HUES64 (cell line): ENCODE results near the gene FCGBP.
"Not testable (repeated sequence)": the region's sequence is repeated elsewhere in the genome, so short reads cannot be mapped to it uniquely, and the experiment has no call there.

ENCODE experiments used
- H3K27ac ChIP-seq: 2 replicates; pipeline ENCODE4 v1.7.0; 2013; ENCODE audit warnings: low read depth, low read length, inconsistent platforms
- H3K27me3 ChIP-seq: 2 replicates; pipeline ENCODE4 v1.6.1; 2013; ENCODE audit warnings: mild to moderate bottlenecking, low read length; ENCODE audit not compliant: insufficient read depth
- H3K36me3 ChIP-seq: 2 replicates; pipeline ENCODE4 v1.6.1; 2013; ENCODE audit warnings: mild to moderate bottlenecking, low read length; ENCODE audit not compliant: insufficient read depth
- H3K4me1 ChIP-seq: 2 replicates; pipeline ENCODE4 v1.6.1; 2013; ENCODE audit warnings: mild to moderate bottlenecking, low read length, moderate library complexity; ENCODE audit not compliant: insufficient read depth
- H3K4me3 ChIP-seq: 2 replicates; pipeline ENCODE4 v1.5.1; 2013; ENCODE audit warnings: mild to moderate bottlenecking, low read length, moderate library complexity
- H3K9ac ChIP-seq: 2 replicates; pipeline ENCODE4 v1.6.1; 2013; ENCODE audit warnings: mild to moderate bottlenecking, low read depth, low read length
- H3K9me3 ChIP-seq: 2 replicates; pipeline ENCODE4 v1.6.1; 2013; ENCODE audit warnings: low read depth, low read length; ENCODE audit not compliant: insufficient read depth
- WGBS: fragments of 150-250, 120-280 bp; methylation state at CpG from one replicate; pipeline ENCODE4 v1.1.7; 2013; ENCODE audit warnings: missing lambda C conversion rate; 5-methylcytosine and 5-hydroxymethylcytosine counted together

The FCGBP gene

GRCh38 chr19:39916851-39917396 is 17.5 kb downstream of the FCGBP start:
- H3K9ac ChIP-seq: no peak overlapping the region
- WGBS: 69% methylated on average over 5 of the region's 5 CpGs

GRCh38 chr19:39916236-39916635 is 18.2 kb downstream of the FCGBP start:
- Histone ChIP-seq H3K4me3 (no peak overlapping the region), H3K27ac (no peak overlapping the region), H3K36me3 (no peaks in the 10 kb centered on the region), H3K27me3 (no peaks in the 10 kb centered on the region), H3K9ac (no peak overlapping the region), H3K9me3 (no peaks in the 10 kb centered on the region), H3K4me1 (no peaks in the 10 kb centered on the region)
- 82% methylated on average over 5 of the region's 5 CpGs for WGBS

More at GRCh38 chr19:39916851-39917396, 17.5 kb downstream of the FCGBP start:
- Histone ChIP-seq H3K27me3 (no peaks in the 10 kb centered on the region), H3K9me3 (no peaks in the 10 kb centered on the region), H3K4me1 (no peaks in the 10 kb centered on the region), H3K4me3 (no peak overlapping the region), H3K36me3 (no peaks in the 10 kb centered on the region), H3K27ac (no peak overlapping the region)

GRCh38 chr19:39915848-39916215 is 18.6 kb downstream of the FCGBP start:
- no peaks in the 10 kb centered on the region for H3K9me3 ChIP-seq
- no peak overlapping the region for H3K4me3 ChIP-seq
- H3K27ac ChIP-seq: no peak overlapping the region
- WGBS: 95% methylated on average over 17 of the region's 17 CpGs
- H3K36me3 ChIP-seq: no peaks in the 10 kb centered on the region
- H3K4me1 ChIP-seq: no peaks in the 10 kb centered on the region
- H3K9ac ChIP-seq: no peak overlapping the region
- no peaks in the 10 kb centered on the region for H3K27me3 ChIP-seq

DNA sequence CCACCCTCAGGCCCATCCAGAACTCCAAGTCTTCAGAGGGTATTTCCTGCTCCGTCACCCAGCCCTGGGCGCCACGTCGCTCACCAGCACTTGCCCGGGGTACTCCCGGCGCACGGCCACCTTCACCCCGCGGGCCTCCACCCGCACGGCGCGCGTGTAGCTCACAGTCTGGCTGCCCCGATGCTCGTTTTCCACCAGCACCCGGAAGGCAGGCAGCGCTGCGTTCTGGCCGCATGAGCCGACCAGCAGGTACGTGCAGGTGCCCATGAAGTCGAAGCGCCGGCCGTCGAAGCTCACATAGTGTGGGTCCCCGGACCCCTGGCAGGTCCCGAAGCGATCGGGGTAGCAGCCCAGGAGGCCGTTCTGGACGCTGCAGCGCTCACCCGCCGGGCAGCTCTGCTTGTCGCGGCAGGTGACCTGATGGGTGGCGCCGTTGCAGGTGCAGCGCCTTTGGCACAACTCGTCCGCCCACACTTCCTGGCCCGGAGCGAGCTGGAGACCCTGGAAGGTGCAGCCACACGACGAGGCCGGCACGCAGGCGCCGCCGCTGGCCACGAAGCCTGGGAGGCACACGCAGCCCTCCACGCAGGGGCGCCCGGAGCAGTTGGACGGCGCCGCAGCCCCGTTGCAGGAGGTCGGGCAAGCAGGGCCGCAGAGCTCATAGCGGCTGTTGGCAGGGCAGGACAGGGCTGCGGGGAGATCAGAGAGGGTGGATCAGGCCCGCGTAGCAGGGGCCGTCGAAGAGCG is 19.2 kb downstream of the FCGBP start:
- Histone ChIP-seq H3K4me3 (no peak overlapping the region), H3K9me3 (no peaks in the 10 kb centered on the region), H3K36me3 (no peaks in the 10 kb centered on the region), H3K9ac (no peak overlapping the region), H3K27me3 (no peaks in the 10 kb centered on the region), H3K27ac (no peak overlapping the region), H3K4me1 (no peaks in the 10 kb centered on the region)
- WGBS: 94% methylated on average over 71 of the region's 71 CpGs

DNA sequence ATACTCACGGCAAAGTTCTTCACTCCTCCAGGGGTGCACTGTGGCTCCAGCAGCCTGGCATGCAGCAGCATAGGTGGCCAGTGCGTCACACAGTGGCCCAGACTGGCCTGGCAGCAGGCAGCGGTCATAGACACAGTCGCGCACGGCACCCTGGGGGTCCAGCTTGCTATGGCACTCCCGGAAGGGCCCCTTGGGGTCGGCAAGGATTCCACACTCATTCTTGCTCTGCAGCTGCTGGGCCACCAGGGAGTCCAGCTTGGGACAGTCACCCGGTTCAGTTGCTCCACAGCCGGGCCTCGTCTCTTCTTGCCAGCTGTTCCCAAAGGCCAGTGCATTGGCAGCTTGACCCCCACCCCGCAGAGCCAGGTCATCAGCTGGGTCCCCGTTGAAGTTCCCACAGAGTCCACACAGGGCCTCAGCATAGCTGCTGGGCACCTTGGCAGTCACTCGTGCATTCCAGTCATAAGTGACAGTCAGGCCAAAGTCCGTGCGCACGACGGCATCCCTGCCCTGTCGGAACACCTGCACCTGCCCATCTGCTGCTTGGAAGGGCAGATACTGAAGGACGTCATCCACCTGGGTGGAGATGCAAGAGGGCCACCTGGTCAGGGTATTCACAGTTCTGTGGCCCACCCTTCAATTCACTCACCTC is 20.6 kb downstream of the FCGBP start:
- H3K27me3 ChIP-seq: no peaks in the 10 kb centered on the region
- H3K4me3 ChIP-seq: no peak overlapping the region
- no peak overlapping the region for H3K9ac ChIP-seq
- no peaks in the 10 kb centered on the region for H3K4me1 ChIP-seq
- 91% methylated on average over 20 of the region's 20 CpGs for WGBS
- no peaks in the 10 kb centered on the region for H3K9me3 ChIP-seq
- no peaks in the 10 kb centered on the region for H3K36me3 ChIP-seq
- H3K27ac ChIP-seq: no peak overlapping the region

DNA sequence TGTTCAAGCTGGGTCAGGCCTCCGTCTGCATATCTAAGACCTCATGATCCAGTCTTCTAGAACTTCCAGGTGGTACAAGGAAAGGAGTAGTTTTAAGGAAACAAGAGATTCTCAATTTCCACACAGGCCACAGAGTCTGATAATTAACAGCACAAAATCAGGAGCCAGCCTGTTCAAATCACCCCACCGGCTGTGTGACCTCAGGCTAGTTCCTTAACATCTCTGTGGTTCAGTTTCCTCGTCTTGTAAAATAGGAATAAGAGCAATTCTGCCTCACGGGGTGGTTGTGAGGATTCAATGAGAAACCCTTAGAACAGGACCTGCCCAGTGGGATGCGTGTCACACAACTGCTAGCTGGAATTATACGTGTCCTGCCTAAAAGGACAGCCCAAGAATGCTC is 25.6 kb downstream of the FCGBP start:
- Histone ChIP-seq H3K4me1 (no peaks in the 10 kb centered on the region), H3K27me3 (no peaks in the 10 kb centered on the region), H3K9ac (no peak overlapping the region), H3K9me3 (no peaks in the 10 kb centered on the region), H3K27ac (no peak overlapping the region), H3K4me3 (no peak overlapping the region), H3K36me3 (no peaks in the 10 kb centered on the region)
- 96% methylated on average over 6 of the region's 6 CpGs for WGBS

- Histone ChIP-seq H3K27ac (no peak overlapping the region), H3K4me1 (no peaks in the 10 kb centered on the region), H3K4me3 (no peak overlapping the region), H3K9ac (no peak overlapping the region), H3K27me3 (no peaks in the 10 kb centered on the region), H3K36me3 (no peaks in the 10 kb centered on the region), H3K9me3 (no peaks in the 10 kb centered on the region)
- 93% methylated on average over 3 of the region's 5 CpGs for WGBS
Observed at GRCh38 chr19:39906820-39907611, 27.4 kb downstream of the FCGBP start.

GRCh38 chr19:39906283-39906682 is 28.2 kb downstream of the FCGBP start:
- no peaks in the 10 kb centered on the region for H3K9me3 ChIP-seq
- no peak overlapping the region for H3K4me3 ChIP-seq
- H3K36me3 ChIP-seq: no peaks in the 10 kb centered on the region
- no peak overlapping the region for H3K9ac ChIP-seq
- WGBS: 95% methylated on average over 8 of the region's 8 CpGs
- no peak overlapping the region for H3K27ac ChIP-seq
- H3K4me1 ChIP-seq: no peaks in the 10 kb centered on the region
- H3K27me3 ChIP-seq: no peaks in the 10 kb centered on the region

- H3K27ac ChIP-seq, H3K36me3 ChIP-seq, H3K4me1 ChIP-seq, H3K9ac ChIP-seq, H3K27me3 ChIP-seq, H3K4me3 ChIP-seq, H3K9me3 ChIP-seq: not testable (repeated sequence)
- WGBS: 40% methylated on average over 1 of the region's 8 CpGs
Observed at GRCh38 chr19:39903486-39904091, 30.8 kb downstream of the FCGBP start.

- H3K9ac ChIP-seq, H3K4me3 ChIP-seq, H3K27ac ChIP-seq, H3K4me1 ChIP-seq, H3K9me3 ChIP-seq, H3K36me3 ChIP-seq, H3K27me3 ChIP-seq: not testable (repeated sequence)
- 93% methylated on average over 7 of the region's 15 CpGs for WGBS
Observed at GRCh38 chr19:39902326-39902725, 32.1 kb downstream of the FCGBP start.

- WGBS: 94% methylated on average over 1 of the region's 7 CpGs
Observed at GRCh38 chr19:39901681-39902080, 32.8 kb downstream of the FCGBP start.

More at GRCh38 chr19:39901681-39902080, 32.8 kb downstream of the FCGBP start:
- not testable (repeated sequence) for H3K9ac ChIP-seq, H3K4me3 ChIP-seq, H3K36me3 ChIP-seq, H3K9me3 ChIP-seq, H3K27ac ChIP-seq, H3K4me1 ChIP-seq, H3K27me3 ChIP-seq
